ENCODE measurements around the gene CCER1.
"Not testable (repeated sequence)": the region's sequence is repeated elsewhere in the genome, so short reads cannot be mapped to it uniquely, and the experiment has no call there.

CCER1 gene, protein sequence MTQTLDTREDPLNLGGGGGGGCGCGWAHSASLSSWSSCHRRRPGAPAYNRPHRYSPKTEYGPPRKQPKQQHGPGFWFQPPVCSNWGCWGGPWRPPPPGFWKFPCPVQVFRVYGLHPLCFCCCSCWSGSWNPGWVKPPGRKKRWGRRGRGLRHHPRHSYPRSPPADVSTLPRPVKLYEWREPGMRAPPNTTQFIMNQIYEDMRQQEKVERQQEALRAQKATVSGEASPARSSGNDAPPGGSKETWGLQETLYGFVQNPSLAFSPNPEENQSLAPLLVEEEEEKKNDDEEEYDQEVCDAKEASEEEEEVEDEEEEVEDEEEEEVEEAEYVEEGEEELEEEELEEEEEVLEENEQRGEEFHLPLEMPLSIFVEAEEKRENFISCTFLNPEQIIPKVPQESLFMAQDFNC

DNA sequence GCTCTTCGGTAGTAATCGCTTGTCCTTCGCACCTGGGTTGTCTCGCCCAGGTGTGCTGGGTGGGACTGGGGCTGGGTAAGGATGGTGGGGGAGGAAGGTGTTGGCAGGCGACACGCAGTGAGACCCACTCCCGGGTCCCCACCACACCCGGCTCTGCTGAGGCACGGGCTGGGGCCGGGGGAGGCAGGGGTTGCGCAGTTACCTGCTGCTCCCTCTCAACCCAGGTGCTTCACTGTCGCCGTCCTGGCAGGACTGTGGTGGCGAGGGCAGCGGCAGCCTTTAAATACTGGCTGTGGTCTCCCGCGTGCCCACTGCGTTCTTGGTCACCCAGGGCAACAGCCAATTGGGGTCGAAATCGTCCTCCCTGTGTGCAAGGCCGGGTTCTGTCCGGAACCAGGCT lies at the start of gene CCER1:
Gene CCER1, minus strand, starts transcription at position 256 of the 400 bp plus-strand sequence. CDS start 434 bp downstream, outside the sequence.
- no peak for DNase-seq

DNA sequence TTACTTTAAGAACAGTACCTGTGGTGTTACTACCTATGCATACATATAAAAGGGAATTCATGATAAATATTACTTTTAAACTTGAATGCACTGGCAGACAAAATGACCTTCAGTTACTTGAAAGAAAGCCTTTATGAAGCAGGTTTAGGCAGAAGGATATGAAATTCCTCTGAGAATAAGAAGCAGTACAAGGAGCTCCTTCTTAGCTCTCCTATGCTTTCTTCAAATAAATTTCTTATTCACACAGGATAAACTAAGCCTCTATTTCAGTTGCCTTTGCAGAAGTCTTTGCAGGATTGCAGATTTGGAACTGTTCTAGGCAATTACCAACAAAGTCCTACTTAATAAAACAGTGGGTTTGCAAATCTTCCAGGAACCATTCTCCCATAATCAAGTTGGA lies 48.8 kb upstream of the CCER1 start:
- DNase-seq: no peak

DNA sequence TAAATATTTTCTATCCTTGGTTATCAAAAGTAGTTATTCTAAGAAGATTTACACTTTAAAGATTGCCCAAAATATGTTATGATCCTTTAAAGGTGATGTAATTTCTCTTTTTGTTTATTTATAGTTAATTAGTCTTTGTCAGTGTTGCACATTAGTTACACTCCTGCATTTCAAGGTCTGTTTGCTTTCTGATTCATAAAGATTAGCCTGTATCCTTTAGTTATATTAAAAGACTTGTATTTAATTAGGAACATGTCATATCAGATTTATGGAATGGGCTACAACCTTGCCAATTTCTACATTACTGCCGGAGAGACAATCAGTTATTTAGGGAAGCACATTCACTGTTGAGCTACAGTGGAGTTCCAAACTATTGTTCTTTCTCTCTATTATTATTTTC lies 46.3 kb upstream of the CCER1 start:
- DNase-seq: no peak

DNA sequence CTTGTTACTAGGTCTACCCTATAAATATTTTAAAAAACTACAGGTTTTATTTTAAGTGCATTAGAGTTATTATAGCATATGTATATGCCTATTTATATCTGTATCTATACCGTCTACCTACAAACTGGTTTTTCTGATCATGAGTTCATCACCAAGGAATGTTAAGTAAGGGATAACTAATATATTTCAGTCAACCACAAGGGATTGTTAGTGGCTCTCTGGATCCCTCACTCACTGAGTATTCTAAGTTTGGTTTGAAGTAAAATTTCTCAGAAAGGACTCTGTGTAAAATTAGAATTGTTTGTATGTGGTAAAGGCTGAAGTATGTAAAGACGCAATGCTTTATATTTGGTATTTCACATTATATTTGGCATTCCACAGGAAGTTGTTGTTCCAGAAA lies 45.0 kb upstream of the CCER1 start:
- no peak for DNase-seq

DNA sequence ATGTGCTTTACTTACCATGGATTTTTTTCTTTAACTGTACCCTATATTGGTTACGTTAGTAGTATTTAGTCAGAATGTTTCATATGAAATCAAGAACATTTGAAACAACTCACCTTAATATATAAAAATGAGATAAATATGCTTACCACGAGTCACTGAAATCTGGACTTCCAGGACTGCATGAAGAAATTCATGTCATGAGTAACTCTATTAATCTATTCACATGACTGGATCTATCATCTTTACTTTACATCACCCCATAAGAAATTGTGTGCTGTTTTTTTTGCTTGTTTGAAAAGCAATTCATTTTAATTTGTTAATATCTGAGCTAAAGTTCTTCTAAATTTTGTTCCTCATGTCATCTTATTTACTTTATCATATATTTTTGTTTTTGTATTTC lies 44.6 kb upstream of the CCER1 start:
- DNase-seq: no peak

DNA sequence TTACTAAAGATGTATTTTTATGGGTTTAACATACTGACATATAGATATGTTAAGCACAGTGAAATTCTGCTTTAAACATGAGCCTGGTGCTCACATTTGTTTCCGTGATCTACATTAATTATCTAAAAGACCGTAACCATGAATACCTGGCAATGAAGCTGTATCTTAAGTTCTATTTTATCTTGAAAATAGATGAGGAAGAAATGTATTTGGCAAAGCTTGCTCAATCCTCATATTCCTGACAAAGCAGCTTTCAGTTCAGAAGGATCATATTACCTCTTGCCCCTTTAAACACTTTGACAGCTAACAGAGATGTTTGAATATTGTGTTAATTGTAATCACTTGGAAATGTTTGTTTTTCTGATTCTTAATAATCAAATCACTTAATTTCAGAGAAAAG lies 40.0 kb upstream of the CCER1 start:
- no peak for DNase-seq

DNA sequence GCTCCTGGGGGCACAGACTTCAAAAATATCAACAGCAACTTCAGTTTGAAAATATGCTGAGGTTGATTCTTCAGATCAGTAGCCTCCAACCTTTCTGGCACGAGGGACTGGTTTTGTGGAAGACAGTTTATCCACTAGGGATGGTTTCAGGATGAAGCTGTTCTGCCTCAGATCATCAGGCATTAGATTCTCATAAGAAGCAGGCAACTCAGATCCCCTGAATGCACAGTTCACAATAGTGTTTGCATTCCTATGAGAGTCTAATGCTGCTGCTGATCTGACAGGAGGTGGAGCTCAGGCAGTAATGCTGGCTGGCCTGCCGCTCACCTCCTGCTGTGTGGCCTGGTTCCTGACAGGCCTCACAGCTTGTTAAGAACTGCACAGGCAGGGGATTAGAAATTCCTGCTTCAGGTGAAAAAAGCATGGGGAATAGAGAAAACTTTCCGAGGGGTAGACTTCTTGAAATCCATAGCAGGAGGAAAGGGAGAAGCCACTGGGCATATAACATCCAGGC lies 37.0 kb upstream of the CCER1 start:
- no peak for DNase-seq

DNA sequence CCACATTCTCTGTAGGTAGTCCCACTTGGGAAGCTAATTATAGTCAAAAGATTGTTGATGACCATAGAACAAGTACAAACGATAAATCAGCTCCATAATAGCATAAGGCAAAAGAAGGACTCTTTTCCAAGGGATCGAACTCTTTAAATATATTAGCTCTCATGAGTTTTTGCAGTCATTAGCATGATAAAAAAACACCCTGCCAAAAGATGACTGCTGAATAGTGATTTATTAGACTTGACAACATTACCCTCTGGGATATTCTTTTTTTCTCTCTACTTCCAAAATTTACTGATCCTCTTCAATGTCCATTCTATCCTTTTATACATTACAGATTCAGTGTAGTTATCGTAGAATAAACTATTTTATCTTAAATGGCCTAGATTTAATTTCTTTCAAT lies 35.6 kb upstream of the CCER1 start:
- DNase-seq: no peak

DNA sequence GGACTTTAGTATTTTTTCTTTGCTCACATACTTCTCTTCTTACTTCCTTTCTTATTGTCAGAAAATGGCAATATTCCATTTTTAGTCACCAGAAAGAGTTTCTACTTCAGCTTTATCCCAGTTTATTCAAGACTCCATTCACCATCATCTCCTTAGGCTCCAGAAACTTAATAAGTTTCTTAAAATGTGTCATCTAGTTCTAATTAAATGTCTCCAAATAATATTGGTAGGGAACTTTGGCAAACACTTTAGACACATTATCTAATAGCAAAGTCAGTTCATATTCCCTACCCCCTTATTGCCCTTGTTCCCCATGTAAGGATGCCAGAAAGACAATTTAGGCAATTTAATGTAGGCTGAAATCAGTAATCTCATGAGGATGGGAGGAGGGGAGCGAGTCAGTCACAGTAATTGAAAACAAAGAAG lies 34.7 kb upstream of the CCER1 start:
- no peak for DNase-seq

DNA sequence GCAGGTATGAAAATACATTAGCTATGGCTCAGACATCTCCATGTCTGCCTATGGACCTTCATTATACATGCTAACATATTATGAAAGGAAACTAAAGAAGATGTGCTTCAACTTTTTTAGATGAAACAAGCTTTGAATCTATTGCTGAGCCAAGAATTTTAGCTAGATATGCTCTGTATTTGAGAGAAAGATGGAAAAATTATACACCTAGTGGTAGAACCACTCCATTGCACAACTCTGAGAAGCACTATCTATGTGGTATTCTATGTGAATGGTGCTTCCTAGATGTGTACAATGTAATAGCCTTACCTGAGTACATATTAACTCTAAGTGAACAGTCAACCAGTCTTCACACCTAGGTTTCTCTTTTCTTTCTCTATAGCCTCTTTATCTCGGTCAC lies 32.5 kb upstream of the CCER1 start:
- no peak for DNase-seq

DNA sequence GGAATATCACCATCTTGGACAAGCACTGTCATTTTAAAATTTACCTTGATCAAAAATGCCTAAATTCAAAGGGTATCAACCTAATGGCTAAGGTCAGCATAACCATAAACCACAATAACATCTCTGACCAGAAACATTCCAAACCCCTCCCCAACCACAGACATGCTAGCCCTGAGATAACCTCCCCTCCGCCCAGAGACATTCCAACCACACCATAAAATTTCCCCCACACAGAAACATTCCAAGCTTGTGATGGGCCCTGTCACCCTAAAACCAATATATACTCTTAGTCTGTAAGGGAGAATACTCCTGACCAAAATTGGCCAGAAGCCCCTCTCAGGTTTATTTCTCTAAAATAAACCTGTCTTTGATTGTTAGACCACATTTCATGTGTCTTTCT lies 32.1 kb upstream of the CCER1 start:
- no peak for DNase-seq

DNA sequence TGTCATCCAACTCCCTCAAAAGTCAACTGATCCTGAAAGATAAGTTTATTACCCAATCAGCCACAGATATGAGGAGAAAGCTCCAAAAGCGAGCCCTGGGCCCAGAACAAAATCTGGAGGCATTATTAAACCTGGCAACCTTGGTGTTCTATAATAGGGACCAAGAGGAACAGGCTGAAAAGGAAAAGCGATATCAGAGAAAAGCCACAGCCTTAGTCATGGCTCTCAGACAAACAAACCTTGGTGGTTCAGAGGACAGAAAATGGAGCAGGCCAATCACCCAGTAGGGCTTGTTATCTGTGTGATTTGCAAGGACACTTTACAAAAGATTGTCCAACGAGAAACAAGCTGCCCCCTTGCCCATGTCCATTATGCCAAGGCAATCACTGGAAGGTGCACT lies 30.4 kb upstream of the CCER1 start:
- DNase-seq: not testable (repeated sequence)

DNA sequence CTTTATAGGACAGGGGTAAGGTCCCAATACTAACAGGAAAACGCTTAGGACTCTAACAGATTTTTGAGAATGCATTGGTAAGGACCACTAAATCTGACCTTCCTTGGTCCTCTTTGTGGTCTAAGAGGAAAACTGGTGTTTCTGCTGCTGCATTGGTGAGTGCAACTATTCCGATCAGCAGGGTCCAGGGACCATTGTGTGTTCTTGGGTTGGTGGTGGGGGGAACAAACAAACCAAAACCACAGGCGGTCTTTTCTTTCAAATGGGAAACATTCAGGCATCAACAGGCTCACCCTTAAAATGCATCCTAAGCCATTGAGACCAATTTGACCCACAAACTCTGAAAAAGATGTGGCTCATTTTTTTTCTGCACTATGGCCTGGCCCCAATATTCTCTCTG lies 29.1 kb upstream of the CCER1 start:
- DNase-seq: no peak

DNA sequence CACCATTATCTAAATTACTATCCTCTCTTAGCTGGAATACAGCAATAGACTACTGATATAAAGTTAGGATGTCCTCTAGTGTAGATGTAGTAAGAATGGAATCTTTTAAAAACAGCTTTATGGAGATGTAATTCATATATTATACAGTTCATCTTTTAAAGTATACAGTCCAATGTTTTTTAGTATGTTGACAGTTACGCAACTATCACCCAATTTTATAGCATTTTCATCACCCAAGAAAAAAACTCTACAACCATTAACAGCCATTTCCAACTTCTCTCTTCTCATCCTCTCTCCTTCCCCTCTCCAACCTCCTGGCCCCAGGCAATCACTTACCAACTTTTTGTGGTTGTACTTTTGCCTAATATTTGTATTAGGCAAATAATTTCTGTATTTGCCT lies 27.2 kb upstream of the CCER1 start:
- no peak for DNase-seq

DNA sequence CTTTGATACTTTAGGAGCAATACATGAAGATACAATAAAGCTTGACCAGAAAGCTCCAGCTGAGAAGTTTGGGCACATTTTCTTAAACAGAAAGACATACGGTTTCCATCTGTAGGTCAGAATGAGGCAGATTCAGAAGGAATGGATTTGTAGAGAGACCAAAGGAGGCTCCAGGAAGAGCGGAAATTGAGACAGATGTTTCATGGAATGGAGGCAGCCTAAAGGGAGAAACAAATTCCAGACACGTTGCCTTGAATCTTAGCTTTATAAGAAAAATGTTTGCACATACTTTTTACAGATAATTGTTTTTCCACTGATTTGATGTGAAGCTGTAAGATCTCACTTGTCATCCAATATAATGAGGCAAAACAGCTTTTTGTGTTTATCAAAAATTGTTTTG lies 25.0 kb upstream of the CCER1 start:
- DNase-seq: no peak

DNA sequence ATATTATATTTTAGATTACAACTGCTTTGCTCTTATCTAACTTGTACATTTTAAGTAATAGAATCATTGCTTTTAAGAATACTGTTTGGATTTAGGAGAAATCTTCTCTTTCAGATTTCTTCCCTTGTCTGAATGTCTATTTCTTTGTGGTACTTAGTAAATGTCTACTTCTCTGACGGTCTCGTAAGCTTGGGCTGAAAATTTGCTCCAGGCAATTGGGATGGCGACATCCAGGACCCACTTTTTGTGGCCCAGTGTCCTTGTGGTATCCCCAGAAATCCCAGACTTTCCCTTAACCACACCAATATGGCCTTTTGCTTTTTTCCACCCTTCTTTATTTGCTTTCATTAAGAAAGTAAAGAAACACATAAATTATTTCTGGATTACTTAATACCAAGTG lies 24.0 kb upstream of the CCER1 start:
- DNase-seq: no peak

DNA sequence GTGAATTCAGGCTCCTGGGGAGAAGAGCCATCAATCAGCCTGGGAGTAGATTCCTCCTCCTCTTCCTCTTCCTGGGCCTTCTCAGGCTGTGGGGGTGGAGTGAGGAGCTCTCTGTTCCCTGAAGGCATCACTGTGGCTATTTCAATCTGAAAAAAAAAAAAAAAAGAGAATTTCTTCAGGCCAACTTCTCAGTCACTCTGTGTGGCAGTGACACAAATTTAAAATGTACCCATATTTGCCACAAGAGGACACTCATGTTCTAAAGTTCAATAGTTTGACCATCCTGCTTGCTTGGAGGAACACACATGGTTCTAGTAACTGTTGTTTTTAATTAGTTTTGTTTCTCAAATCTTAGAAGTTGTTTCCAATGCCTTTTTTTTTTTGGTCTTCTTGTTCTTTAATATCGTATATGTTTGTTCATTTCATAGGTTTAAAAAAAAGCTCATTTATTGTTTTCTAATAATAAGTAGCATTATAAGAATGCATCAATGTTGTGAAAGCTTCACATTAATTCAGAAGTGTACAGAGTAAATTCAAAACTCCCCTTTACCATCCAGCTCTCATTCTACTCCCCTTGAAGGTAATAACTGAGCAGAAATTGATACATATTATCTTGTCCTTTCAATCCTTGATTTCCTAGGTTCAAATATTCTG lies 23.3 kb upstream of the CCER1 start:
- no peak for DNase-seq

DNA sequence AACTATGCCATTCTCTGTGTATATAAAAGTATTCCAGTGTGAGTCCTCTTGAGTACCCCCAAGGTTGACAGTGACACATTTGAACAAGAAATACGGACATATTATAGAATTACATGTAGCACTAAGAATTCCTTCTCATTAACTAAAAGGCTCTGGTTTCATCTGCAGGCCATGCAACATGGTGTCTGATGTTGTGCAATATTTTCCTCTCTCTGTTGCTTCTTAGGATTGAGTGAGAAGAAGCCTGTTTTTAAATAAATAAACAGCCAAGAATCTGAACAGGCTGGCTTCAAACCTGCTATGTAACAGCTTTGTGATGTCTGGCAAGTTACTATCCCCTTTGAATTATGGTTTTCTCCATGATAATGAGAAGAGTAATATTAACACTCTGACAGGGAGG lies 22.2 kb upstream of the CCER1 start:
- no peak for DNase-seq

DNA sequence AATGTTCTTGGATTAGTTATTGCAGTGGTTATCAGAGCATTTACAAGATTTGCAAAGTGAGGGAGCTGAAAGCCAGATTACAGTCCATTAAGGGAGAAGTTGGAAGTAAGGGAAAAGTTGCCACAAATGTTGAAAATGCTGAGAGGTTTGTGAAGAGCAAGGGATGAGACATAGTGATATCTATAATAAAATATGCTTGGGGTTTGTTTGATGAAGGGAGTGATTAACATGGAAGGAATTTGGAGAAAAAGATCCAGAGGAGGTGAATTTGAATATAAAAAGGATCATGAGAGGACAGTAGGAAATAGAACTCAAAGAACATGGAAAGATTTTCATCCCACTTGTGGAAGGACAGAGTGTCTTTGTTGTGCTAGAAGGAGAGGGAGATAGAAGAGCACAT lies 19.3 kb upstream of the CCER1 start:
- no peak for DNase-seq

DNA sequence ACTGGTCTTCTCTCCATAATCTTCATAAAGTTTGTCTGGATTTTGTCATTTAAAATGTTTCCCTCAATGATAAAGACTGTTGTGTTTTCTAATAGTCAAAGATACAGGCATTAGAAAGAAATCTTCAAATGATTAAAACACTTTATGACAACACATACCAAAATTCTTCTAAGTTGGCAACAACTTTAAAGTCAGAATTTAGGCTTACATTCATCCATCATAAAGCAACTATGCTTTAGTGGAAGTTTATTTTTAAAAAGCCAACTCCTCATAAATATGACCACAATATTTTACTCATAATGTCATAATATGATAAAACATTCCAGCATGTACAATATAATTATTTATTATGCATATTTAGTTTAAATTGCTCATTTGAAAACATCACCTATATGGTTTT lies 17.2 kb upstream of the CCER1 start:
- DNase-seq: no peak

DNA sequence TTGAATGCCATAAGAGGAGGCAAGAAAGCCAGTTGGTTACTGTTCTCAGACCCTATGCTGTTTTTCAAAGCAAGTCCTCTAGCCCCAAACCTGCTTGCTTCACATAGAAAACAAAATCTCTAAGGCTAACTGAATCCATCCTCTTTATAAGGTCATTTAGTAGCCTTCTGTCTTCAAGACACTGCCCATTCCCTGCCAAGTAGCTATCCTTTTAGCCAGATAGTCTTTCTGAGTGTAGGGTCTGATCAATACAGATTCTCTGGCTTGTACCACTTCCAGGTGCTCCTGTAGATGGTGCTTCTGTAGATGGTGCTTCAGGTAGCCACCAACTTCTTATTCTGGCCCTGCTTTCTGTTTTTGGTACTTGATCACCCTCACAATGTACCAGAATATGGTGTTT lies 15.9 kb upstream of the CCER1 start:
- DNase-seq: no peak

DNA sequence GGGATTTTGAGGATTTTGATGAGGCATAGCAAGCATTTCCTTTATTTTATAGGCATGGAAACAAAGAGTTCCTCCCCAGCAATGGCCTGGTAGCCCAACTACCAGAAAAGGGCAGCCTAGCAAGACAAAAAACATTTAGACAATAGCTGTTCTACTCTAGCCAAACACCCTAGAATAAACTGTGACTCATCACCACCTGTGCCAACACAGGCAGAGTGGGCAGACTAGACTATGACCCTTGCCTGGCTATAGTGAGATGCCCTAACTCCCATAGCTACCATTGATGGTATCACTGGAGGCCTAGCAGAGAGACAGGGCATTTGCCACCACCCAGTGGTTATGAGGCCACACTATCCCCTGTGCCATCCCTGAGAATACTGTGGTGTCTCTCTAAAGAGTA lies 15.5 kb upstream of the CCER1 start:
- no peak for DNase-seq

DNA sequence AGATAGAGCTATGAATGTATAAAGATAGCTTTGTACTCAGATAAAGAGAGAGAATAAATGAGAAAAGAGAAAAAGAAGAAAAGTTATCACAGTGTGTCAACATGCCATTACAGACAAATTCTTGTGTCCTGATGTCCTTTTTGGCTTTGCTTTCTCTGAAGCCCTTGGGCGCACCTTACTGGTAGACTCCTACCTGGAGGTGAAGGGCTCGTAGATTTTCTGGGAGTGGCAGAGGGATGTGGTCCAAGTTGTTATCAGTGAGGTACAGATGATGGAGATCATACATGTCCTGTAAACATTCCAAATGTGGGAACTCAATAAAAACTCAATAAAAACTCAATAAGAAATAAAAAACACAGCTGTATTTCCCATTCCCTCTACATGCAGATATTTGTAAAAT lies 14.9 kb upstream of the CCER1 start:
- DNase-seq: no peak

DNA sequence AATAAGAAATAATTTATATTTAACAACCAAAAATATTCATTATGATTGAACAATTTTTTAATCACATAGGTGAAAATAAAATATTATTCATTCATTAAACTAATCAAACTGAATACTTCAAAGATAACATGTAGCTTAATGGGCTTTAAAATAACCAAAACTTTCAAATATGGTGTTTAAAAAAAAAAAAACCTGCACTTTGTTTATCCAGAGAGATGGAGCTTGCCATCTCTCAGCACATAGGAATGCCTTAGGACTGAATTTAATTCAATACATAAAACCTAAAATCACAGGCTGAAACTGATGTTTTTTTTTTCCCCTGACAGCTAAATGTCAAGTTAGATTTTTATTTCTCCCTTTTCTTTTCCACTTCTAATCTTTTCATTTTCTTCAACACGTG lies 14.4 kb upstream of the CCER1 start:
- DNase-seq: no peak

DNA sequence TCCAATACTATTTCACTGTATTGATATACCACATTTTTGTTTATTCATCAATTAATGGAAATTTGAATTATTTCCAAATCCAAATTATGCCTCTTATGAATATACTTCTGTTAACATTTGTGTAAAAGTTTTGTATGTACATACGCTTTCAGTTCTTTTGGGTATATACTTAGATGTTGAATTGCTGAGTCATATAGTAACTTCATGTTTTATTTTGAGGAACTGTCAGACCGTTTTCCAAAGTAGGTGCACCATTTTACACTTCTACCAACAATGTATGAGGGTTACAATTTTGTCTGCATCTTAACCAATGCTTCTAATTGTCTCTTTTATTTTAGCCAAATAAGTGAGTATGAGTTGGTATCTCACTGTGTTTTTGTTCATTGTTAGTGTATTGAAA lies 10.2 kb upstream of the CCER1 start:
- no peak for DNase-seq
